Pancreas (tissue), 10 donors: Measurements from ENCODE around the gene S100B. TPM values are rescaled to one million over a fixed set of nuclear protein-coding genes. Genes with fewer than 3 reads are reported as not detected.

Experiments
- ATAC-seq, 4 donors: fragments of 200-7000 bp; cut with Tn5 transposase; one replicate each; pipeline versions ENCODE4 v1.8.0 to v1.9.1; 2020; ENCODE audit warnings: mild to moderate bottlenecking in 4 of 4, moderate library complexity in 4 of 4
- DNase-seq, 6 donors: peaks; one replicate each; pipeline ENCODE4 v3.0.0-alpha.2; 2020
- FAIRE-seq: peaks from 2 replicates; lab custom pipeline; 2012; peaks lifted over from hg19 to GRCh38; lab: Jason Lieb, UNC
- H3K27ac ChIP-seq, 4 donors: fragments of 200-600 bp; sonication (generic); 1 replicate in 3 of 4; 2 replicates in 1 of 4; pipeline versions ENCODE4 v1.5.0 to v1.8.0; 2020
- H3K27me3 ChIP-seq, 4 donors: fragments of 200-600 bp; one replicate each; pipeline ENCODE4 v1.8.0; 2021
- H3K36me3 ChIP-seq, 3 donors: fragments of 200-600 bp; sonication (generic) in 1 of 3; one replicate each; pipeline versions ENCODE4 v1.5.0 to v1.8.0; 2020 to 2021
- H3K4me1 ChIP-seq, 3 donors: fragments of 200-600 bp; one replicate each; pipeline ENCODE4 v1.8.0; 2021
- H3K4me3 ChIP-seq, 4 donors: fragments of 200-600 bp; sonication (generic) in 2 of 4; one replicate each; pipeline versions ENCODE4 v1.5.0 to v1.8.0; 2020 to 2021
- H3K9me3 ChIP-seq, 4 donors: fragments of 200-600 bp; one replicate each; pipeline ENCODE4 v1.8.0; 2021
- WGBS, 2 donors: extraction: QIAGEN DNeasy Blood & Tissue Kit; methylation state at CpG; one replicate each; pipeline ENCODE4 v1.1.7; 2013; 5-methylcytosine and 5-hydroxymethylcytosine counted together
- intact Hi-C, 3 donors: fragments of 100-400 bp; cut with DNase I; formaldehyde crosslinking; loops; one replicate each; pipeline versions ENCODE4 v1.11.1 to v1.14.2; 2022
- polyA plus RNA-seq, 2 donors: library from polyadenylated mRNA; stranded (reverse); fragments of 200-250 nt; gene quantifications; one replicate each; pipeline ENCODE4 v1.2.3, GENCODE V29; 2013
- total RNA-seq, 6 donors: library from RNA; stranded (reverse); fragmentation: NEBNext Ultra II Directional in 4 of 6; extraction: Animal tissue kit (Norgen Biotek cat#: 25700) in 4 of 6; gene quantifications; one replicate each; pipeline versions ENCODE4 v1.2.1 to v1.2.4, GENCODE V29; 2021 to 2023
- TF ChIP-seq, protein P1 (sequence below), 4 donors: fragments of 200-600 bp; sonication (generic) in 3 of 4; IDR thresholded peaks; one replicate each; pipeline versions ENCODE4 v1.5.0 to v1.8.0; 2021; ENCODE audit warnings: antibody characterized with exemption in 4 of 4
- donor health status: healthy with polysubstance abuse.
- donor health status: DM: no; HTN: no; CAD: no; lungs with moderate emphysema.
- donor health status: DM: no; HTN: no; CAD: no.
- donor health status: control.
- donor health status: control.
- donor health status: Bipolar disorder and iron deficiency.
- donor health status: DM: yes; HTN: yes; CAD: no.
- donor health status: DM: no; HTN: no; CAD: no.
- donor health status: DM: no; HTN: no; CAD: no.
- donor health status: DM: yes; HTN: yes; CAD: no.

Gene S100B
- total and polyA plus RNA-seq, 8 donors = 0.46 to 10.8 (median 2.0) TPM

DNA sequence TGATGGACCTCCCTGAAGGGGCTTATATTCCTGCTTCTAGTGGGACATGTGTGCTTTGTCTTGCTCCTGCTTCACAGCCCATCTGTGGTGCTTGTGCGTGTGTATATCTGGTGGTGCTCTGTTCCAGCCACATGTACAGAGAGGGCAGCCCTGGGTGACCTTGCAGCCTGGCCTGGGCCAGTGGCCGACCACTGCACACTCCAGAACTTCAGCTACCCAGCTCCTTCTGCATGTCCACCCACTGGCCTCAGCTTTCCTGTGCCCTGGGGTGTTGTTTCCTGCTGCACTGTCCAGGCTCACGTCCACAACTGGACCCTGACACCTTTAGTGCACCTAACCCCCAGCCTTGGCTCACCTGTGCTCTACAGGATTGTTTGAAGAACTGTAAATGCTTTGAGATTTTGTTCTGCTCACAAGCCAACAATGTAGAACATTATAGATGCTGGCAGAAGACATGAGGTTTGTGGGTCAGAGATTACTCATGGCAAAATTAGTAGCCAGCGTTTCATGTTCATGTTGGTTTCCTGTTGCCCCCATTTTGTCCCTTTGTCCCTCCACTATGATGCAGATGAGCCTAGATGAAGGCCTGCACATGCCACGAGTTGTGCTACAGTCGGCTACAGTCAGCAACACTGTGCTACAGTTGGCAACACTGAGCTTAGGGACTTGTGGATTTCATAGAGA lies 5.3 kb upstream of the S100B start:
- H3K4me1 ChIP-seq = no peaks in the 10 kb centered on the region
- intact Hi-C loops = no loop called here
- DNase-seq (no peak), FAIRE-seq (no peak), ATAC-seq (no peak)
- H3K9me3 ChIP-seq = no peaks in the 10 kb centered on the region
- WGBS, 2 donors = 65 to 78% methylated on average over 6 of the region's 6 CpGs
- no peaks in the 10 kb centered on the region for H3K36me3 ChIP-seq
- H3K4me3 ChIP-seq = no peak overlapping the region
- TF ChIP-seq, protein P1, sequence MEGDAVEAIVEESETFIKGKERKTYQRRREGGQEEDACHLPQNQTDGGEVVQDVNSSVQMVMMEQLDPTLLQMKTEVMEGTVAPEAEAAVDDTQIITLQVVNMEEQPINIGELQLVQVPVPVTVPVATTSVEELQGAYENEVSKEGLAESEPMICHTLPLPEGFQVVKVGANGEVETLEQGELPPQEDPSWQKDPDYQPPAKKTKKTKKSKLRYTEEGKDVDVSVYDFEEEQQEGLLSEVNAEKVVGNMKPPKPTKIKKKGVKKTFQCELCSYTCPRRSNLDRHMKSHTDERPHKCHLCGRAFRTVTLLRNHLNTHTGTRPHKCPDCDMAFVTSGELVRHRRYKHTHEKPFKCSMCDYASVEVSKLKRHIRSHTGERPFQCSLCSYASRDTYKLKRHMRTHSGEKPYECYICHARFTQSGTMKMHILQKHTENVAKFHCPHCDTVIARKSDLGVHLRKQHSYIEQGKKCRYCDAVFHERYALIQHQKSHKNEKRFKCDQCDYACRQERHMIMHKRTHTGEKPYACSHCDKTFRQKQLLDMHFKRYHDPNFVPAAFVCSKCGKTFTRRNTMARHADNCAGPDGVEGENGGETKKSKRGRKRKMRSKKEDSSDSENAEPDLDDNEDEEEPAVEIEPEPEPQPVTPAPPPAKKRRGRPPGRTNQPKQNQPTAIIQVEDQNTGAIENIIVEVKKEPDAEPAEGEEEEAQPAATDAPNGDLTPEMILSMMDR (IDR thresholded peaks at IDR 0.05) = no peak
- H3K27ac ChIP-seq = no peak overlapping the region
- no peaks in the 10 kb centered on the region for H3K27me3 ChIP-seq

DNA sequence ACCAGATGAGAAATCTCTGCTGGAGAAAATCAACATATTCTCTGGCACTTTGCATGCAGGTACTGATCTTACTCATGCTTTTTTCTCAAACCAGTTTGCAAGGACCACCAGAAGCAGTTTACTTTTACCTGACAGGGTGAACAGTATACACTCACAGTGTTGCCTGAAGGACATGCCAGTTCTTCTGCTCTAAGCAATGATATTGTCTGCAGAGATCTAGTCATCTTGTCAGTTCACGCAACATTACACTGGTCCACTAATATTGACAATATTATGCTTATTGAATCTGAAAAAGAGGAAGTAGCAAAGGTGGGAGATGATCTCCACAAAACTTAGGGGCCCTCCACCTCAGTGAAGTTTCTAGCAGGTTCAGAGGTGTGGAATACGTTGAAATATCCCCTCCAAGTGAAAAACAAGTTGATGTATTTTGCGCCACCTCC lies 3.8 kb upstream of the S100B start:
- DNase-seq = no peak
- intact Hi-C loops = no loop called here
- TF ChIP-seq, protein P1 (IDR thresholded peaks at IDR 0.05) = no peak
- Histone ChIP-seq H3K4me3 (no peak overlapping the region), H3K4me1 (no peaks in the 10 kb centered on the region), H3K27me3 (no peaks in the 10 kb centered on the region), H3K27ac (no peak overlapping the region), H3K36me3 (no peaks in the 10 kb centered on the region), H3K9me3 (no peaks in the 10 kb centered on the region)
- FAIRE-seq = no peak
- ATAC-seq = no peak
- 69 to 74% methylated on average over 3 of the region's 3 CpGs for WGBS, 2 donors

DNA sequence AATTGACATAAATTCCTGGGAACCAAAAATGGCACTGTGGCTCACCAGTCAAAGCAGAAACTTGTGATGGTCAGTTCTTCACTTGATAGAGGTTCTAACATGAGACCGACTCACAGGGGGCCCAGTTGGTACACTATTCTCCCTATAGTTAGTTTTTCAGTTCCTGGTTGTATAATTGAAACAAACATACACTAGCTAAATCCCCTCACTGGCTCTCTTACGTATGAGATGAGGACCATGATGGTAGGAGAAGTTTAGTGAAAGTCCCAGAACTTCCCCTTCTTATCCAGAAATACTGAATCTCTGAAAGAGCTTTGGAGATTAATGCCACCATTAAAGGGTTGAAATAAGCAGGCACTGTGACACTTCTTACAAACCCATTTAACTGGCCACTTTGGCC lies 2.8 kb upstream of the S100B start:
- no peak overlapping the region for H3K27ac ChIP-seq
- FAIRE-seq (no peak), ATAC-seq (no peak), DNase-seq (no peak)
- H3K36me3 ChIP-seq = no peaks in the 10 kb centered on the region
- no peaks in the 10 kb centered on the region for H3K9me3 ChIP-seq
- intact Hi-C loops = no loop called here
- TF ChIP-seq, protein P1 (IDR thresholded peaks at IDR 0.05) = no peak
- no peaks in the 10 kb centered on the region for H3K27me3 ChIP-seq
- no peak overlapping the region for H3K4me3 ChIP-seq
- no peaks in the 10 kb centered on the region for H3K4me1 ChIP-seq
- WGBS, 2 donors = 75 to 84% methylated on average over 2 of the region's 2 CpGs

DNA sequence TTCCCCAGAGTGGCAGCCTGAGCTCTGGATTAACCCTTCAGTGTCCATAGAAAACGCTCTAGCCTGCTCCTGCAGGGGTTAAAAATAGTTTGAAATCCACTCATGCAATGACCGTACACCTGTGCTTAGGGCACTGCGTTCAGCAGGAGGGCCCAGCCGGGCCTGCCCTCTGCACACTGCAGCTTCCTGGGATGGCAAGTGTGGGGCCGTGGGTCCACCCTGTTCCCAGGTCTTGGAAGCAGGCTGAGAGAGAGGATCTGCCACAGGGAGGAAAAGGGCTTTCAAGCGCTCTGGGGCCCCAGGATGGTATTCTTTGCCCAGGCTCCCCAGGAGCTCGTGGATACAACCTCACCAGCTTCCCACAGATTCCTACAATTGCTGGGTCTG lies 1.5 kb upstream of the S100B start:
- no peaks in the 10 kb centered on the region for H3K27me3 ChIP-seq
- FAIRE-seq (no peak), ATAC-seq (peak in 1 of 4 donors; percentile 8), DNase-seq (no peak)
- intact Hi-C loops = no loop called here
- 67 to 73% methylated on average over 7 of the region's 7 CpGs for WGBS, 2 donors
- TF ChIP-seq, protein P1 (IDR thresholded peaks at IDR 0.05) = no peak
- no peaks in the 10 kb centered on the region for H3K36me3 ChIP-seq
- H3K27ac ChIP-seq = no peak overlapping the region
- no peak overlapping the region for H3K4me3 ChIP-seq
- no peaks in the 10 kb centered on the region for H3K9me3 ChIP-seq
- H3K4me1 ChIP-seq = no peaks in the 10 kb centered on the region

DNA sequence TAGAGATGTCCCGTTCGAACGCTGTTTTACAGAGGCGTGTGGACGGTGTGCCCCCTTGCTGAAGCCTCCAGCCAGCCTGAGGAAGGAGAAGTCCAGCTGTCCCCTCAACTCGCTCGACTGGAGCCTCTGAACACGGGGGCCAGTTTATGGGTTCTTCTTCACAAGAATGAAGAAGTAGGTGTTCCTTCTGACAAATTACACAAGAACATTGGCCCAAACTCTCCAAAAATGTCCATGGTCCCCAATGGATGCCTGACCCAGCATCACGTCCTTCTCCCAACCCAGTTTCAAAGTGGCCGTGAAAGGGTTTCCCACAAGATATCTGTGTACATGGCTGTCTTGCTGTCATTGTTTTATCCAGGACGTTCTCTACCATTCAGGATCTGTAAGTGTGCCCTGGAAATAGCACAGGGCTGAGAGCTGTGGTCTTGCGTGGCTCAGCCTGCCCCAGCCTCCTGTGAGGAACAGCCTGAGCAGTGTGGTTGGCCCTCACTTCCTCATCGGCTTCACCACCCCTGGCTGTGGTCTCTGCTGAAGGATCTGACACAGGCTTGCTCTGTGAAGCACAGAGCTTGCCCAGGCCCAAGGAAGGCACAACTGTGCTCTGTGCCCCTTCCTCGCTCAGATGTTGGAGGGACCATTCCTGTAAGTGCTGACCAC lies 1.0 kb upstream of the S100B start:
- FAIRE-seq (no peak), DNase-seq (peak in 1 of 6 donors; percentile 47), ATAC-seq (peak in 3 of 4 donors; percentile 38 to 87 (median 77))
- Histone ChIP-seq H3K36me3 (no peaks in the 10 kb centered on the region), H3K9me3 (no peaks in the 10 kb centered on the region), H3K4me3 (no peak overlapping the region), H3K27ac (peak overlapping the region in 1 of 4 donors; percentile 37), H3K4me1 (no peaks in the 10 kb centered on the region), H3K27me3 (no peaks in the 10 kb centered on the region)
- intact Hi-C loops = no loop called here
- 73 to 78% methylated on average over 14 of the region's 14 CpGs for WGBS, 2 donors
- TF ChIP-seq, protein P1 (IDR thresholded peaks at IDR 0.05) = no peak
